Mucosa of rectum (tissue), 2 donors: ENCODE data around the gene FBXW5.

ENCODE experiments used
- H3K27ac ChIP-seq, 2 donors: one replicate each; pipeline ENCODE4 v1.7.0; 2013; ENCODE audit warnings: inconsistent platforms in 2 of 2, low read depth in 2 of 2, low read length in 2 of 2
- H3K27me3 ChIP-seq, 2 donors: one replicate each; pipeline ENCODE4 v1.7.0; 2013; ENCODE audit warnings: low read length in 2 of 2; ENCODE audit not compliant: control insufficient read depth in 2 of 2, insufficient read depth in 2 of 2
- H3K36me3 ChIP-seq, 2 donors: one replicate each; pipeline ENCODE4 v1.7.0; 2013; ENCODE audit warnings: low read length in 2 of 2; ENCODE audit not compliant: control insufficient read depth in 2 of 2, insufficient read depth in 2 of 2
- H3K4me1 ChIP-seq, 2 donors: one replicate each; pipeline ENCODE4 v1.7.0; 2013; ENCODE audit warnings: low read length in 2 of 2, mild to moderate bottlenecking in 1 of 2; ENCODE audit not compliant: control insufficient read depth in 2 of 2, insufficient read depth in 2 of 2
- H3K4me3 ChIP-seq, 2 donors: one replicate each; pipeline ENCODE4 v1.7.0; 2013; ENCODE audit warnings: low read length in 2 of 2
- H3K9ac ChIP-seq, 2 donors: one replicate each; pipeline ENCODE4 v1.7.0; 2013; ENCODE audit warnings: low read length in 2 of 2, low read depth in 1 of 2, mild to moderate bottlenecking in 1 of 2
- H3K9me3 ChIP-seq, 2 donors: one replicate each; pipeline ENCODE4 v1.7.0; 2013; ENCODE audit warnings: low read length in 2 of 2; ENCODE audit not compliant: control insufficient read depth in 2 of 2
- donor health status: healthy.
- donor health status: Normal muscosa, but diverticular disease.

Gene FBXW5

GRCh38 chr9:136920734-136921231, 23.8 kb downstream of the FBXW5 start:
- Histone ChIP-seq H3K9ac (no peak overlapping the region), H3K9me3 (no peaks in the 10 kb centered on the region), H3K36me3 (peaks cover 43 to 62% of the 10 kb centered on the region in 2 donors), H3K27ac (no peak overlapping the region), H3K27me3 (no peaks in the 10 kb centered on the region), H3K4me1 (no peaks in the 10 kb centered on the region), H3K4me3 (no peak overlapping the region)

- Histone ChIP-seq H3K4me1 (no peaks in the 10 kb centered on the region), H3K36me3 (peaks cover 50 to 64% of the 10 kb centered on the region in 2 donors), H3K4me3 (no peak overlapping the region), H3K27ac (no peak overlapping the region), H3K9me3 (no peaks in the 10 kb centered on the region), H3K27me3 (no peaks in the 10 kb centered on the region), H3K9ac (no peak overlapping the region)
Measured at GRCh38 chr9:136920069-136920468, 24.5 kb downstream of the FBXW5 start.

- no peak overlapping the region for H3K4me3 ChIP-seq
- no peak overlapping the region for H3K9ac ChIP-seq
- no peaks in the 10 kb centered on the region for H3K9me3 ChIP-seq
- H3K27ac ChIP-seq = no peak overlapping the region
- no peaks in the 10 kb centered on the region for H3K4me1 ChIP-seq
- H3K36me3 ChIP-seq = peaks cover 56 to 62% of the 10 kb centered on the region in 2 donors
- H3K27me3 ChIP-seq = no peaks in the 10 kb centered on the region
Measured at GRCh38 chr9:136917902-136918301, 26.6 kb downstream of the FBXW5 start.

- Histone ChIP-seq H3K36me3 (peaks cover 48 to 55% of the 10 kb centered on the region in 2 donors), H3K4me3 (no peak overlapping the region), H3K9me3 (no peaks in the 10 kb centered on the region), H3K27ac (no peak overlapping the region), H3K27me3 (no peaks in the 10 kb centered on the region), H3K9ac (no peak overlapping the region), H3K4me1 (no peaks in the 10 kb centered on the region)
Measured at GRCh38 chr9:136916330-136917184, 28.0 kb downstream of the FBXW5 start.

- H3K27ac ChIP-seq = no peak overlapping the region
- no peaks in the 10 kb centered on the region for H3K9me3 ChIP-seq
- no peaks in the 10 kb centered on the region for H3K27me3 ChIP-seq
- H3K4me3 ChIP-seq = no peak overlapping the region
- no peaks in the 10 kb centered on the region for H3K4me1 ChIP-seq
- H3K36me3 ChIP-seq = peaks cover 45 to 52% of the 10 kb centered on the region in 2 donors
- H3K9ac ChIP-seq = no peak overlapping the region
Measured at GRCh38 chr9:136915632-136916329, 28.8 kb downstream of the FBXW5 start.

GRCh38 chr9:136913701-136914438, 30.7 kb downstream of the FBXW5 start:
- Histone ChIP-seq H3K9me3 (no peaks in the 10 kb centered on the region), H3K4me1 (no peaks in the 10 kb centered on the region), H3K27ac (no peak overlapping the region), H3K4me3 (no peak overlapping the region), H3K27me3 (no peaks in the 10 kb centered on the region), H3K9ac (no peak overlapping the region), H3K36me3 (peaks cover 46 to 56% of the 10 kb centered on the region in 2 donors)

- H3K9me3 ChIP-seq = no peaks in the 10 kb centered on the region
- H3K4me1 ChIP-seq = no peaks in the 10 kb centered on the region
- H3K27me3 ChIP-seq = no peaks in the 10 kb centered on the region
- H3K36me3 ChIP-seq = peaks cover 42 to 51% of the 10 kb centered on the region in 2 donors
- no peak overlapping the region for H3K27ac ChIP-seq
- H3K4me3 ChIP-seq = no peak overlapping the region
- H3K9ac ChIP-seq = no peak overlapping the region
Measured at GRCh38 chr9:136910901-136911245, 33.7 kb downstream of the FBXW5 start.

GRCh38 chr9:136910197-136910900, 34.2 kb downstream of the FBXW5 start:
- Histone ChIP-seq H3K36me3 (peaks cover 37 to 46% of the 10 kb centered on the region in 2 donors), H3K4me1 (no peaks in the 10 kb centered on the region), H3K27me3 (no peaks in the 10 kb centered on the region), H3K9ac (no peak overlapping the region), H3K9me3 (no peaks in the 10 kb centered on the region), H3K4me3 (no peak overlapping the region), H3K27ac (no peak overlapping the region)

GRCh38 chr9:136907011-136907914, 37.3 kb downstream of the FBXW5 start:
- Histone ChIP-seq H3K27ac (no peak overlapping the region), H3K36me3 (peaks cover 25 to 37% of the 10 kb centered on the region in 2 donors), H3K9me3 (no peaks in the 10 kb centered on the region), H3K27me3 (no peaks in the 10 kb centered on the region), H3K4me3 (no peak overlapping the region), H3K9ac (no peak overlapping the region), H3K4me1 (peaks cover 12 to 13% of the 10 kb centered on the region in 2 donors)
